HT1080 (cell line): ENCODE results near the gene CYTH3. TPM values are rescaled to one million over a fixed set of nuclear protein-coding genes. Genes with fewer than 3 reads are reported as not detected.

Experiments
- DNase-seq: peaks from one replicate; pipeline ENCODE4 v3.0.0-alpha.2; 2015; ENCODE audit warnings: low read depth
- total RNA-seq: library from RNA; depleted of rRNA; stranded (reverse); fragments of >200 nt; shearing (Covaris generic); gene quantifications from 2 replicates; pipeline ENCODE4 v1.2.3, GENCODE V29; 2014

The CYTH3 gene
- total RNA-seq, 1 experiment from 2014 or later = 20.4 TPM

GRCh38 chr7:6167587-6168476 lies 104.6 kb downstream of the CYTH3 start:
- no peak for DNase-seq

DNA sequence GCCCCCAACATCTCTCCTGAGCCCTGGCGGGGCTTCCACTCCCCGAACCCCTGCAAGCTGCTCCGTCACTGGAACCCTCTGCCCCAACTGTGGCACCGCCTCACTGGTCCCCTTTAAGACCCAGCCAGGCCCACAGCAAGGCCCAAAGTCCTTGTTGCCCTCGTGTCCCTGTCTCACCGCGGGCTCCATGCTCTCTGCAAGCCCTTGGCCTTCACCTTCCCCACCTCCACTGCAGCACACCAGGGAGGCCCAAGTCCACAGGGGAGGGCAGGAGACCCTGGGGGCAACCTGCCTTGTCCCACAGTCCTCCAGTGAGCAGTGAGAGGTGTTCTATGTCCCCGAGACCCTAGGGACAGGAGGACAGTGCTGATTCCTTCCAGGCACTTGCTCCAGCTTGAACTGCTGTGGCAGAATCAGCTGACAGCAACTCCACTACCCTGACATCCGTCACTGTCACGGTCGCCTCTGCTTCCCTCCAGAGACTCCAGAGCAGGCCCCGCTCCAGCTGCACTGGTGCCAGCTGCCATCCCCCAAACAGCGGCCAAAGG lies 105.3 kb downstream of the CYTH3 start:
- DNase-seq = no peak

DNA sequence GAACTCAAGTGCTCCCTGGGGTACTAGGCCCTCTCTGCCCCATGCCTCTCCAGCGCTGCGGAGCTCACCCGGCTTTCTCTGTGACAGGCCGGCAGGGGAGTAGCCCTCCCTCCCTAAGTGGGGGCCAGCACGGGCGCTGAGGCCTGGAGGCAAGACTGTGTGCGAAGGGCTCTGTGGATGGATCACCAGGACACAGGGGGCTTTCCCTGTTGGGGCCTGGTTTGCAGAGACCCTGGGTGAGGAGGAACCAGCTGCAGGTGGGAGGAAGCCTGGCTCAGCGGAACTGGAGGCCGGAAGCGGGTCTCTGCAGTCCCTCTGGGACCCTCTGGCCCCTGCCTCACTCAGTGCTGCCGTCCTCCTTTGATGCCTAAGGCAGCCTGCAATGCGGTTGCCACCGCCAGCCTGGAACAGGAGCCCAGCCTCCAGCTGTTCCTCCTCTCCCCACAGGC lies 106.0 kb downstream of the CYTH3 start:
- no peak for DNase-seq

GRCh38 chr7:6165521-6166320 lies 106.7 kb downstream of the CYTH3 start:
- DNase-seq = no peak

DNA sequence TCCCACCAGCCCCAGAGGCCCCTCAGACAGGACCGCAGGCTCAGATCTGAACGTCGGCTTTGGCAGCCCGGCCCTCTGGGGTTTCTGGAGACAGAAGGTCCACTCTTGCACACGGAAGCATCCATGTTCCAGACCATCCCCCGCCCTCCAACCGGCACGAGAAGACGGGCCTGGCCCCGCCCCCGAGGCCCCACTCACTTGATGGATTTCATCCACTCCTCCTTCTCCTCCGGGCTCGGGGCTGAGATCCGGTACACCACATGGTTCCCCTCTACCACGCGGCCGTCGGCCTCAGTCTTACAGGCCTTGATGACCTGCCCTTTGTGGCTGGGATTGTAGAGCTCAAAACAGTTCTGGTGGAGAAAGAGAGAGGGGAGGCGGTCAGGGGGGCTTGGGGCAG lies 107.3 kb downstream of the CYTH3 start:
- DNase-seq = no peak

DNA sequence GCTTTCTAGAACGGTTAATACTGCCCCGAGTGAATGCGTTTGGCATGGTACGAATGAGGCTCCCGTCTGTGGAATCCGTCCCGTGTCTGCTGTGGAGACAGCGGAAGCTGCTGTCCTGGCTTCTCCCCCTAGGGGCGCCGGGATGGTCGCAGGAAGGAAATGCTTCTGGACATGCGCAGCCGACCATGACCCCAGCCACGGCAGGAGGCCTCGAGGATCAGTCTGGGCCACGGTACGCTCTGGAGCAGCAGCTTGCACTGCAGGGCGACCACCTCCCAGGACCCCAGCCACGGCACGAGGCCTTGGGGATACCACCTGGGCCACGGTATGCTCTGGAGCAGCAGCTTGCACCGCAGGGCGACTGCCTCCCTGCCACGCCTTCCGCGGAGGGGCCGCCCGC lies 107.9 kb downstream of the CYTH3 start:
- no peak for DNase-seq

DNA sequence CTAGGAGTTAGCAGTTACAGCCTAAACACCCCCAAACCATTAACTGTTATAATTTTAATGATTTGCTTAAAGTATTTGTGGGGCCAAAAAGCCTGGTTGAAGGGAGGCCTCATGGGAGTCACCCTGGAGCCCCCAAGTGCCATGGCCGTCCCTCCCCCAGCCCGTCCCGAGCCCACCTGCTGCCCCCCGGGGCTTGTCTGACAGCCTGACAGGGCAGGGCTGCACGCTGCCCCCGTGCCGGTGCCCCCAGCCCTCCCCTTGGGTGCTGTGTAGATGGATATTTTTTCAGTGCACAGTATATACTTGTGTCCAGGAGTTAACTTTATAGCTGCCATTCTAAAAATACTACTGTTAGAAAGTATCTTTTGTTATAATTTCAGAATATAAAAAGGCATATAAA lies 108.4 kb downstream of the CYTH3 start:
- no peak for DNase-seq

DNA sequence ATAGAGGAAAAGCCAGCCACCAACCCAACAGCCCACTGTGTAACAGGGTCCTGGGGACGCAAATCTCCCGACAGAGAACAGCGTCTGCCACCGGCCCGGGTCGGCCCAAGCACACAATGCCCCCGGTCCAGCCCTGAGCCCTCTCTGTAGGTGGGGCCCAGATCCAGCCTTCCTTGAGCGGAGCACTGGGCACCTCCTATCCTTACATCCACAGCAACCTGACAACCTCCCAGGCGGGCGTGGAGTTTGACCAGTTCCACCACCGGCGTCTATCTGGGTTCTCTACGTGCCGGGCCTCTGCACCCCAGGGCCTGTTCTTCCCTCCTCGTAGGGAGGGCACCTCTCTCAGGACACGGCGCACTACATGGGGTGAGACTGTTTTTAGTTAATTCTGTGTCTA lies 109.0 kb downstream of the CYTH3 start:
- DNase-seq = no peak

DNA sequence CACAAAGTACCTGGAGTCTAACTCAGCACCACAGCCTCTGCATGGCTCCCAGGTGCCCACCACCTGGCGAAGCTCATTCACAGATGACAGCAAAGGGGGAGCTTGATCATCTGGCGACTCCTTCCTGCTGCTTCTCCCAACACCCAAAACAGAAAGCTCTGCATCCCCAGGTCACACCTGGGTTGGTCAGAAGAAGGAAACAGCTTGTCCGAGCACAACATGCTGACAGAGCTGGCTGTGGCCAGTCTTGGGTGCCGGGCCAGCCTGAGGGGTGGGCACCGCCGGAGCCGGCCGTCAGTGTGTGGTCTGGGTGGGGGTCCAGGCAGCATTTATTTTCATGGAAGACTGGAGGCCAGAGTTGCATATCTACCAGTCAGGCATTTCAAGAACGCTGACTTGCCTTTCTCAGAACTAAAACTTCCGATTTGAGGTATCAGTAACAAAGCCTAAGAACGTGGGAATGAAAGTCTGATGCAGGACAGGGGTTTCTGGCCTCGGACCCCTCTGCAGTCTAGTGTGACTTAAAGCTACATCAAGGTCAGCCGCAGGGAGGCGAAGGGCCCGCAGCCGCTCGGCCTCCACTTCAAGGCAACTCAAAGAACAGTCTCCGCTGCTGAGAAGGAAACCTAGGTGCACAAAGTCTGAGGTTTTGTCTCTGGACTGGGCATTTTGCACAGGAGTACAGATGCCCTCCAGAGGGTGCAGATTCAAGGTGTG lies 109.6 kb downstream of the CYTH3 start:
- DNase-seq = no peak

DNA sequence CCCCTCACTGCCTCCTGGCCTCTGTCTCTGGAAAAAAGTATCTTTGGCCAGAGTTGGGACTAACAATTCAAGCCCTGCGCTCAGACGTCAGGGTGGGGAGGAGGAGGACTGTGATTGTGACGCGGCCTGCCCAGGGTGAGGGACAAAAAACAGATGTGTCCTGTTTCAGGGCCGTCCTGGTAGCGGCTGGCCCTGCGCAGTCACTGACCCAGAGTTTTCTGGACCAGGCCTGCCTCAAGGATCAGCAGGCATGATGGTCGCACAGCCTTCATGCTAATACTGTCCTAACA lies 110.1 kb downstream of the CYTH3 start:
- no peak for DNase-seq

- DNase-seq = no peak
These were observed 110.7 kb downstream of the CYTH3 start for GRCh38 chr7:6161463-6162330.

GRCh38 chr7:6160191-6160623 lies 112.2 kb downstream of the CYTH3 start:
- DNase-seq = peak; percentile 49

DNA sequence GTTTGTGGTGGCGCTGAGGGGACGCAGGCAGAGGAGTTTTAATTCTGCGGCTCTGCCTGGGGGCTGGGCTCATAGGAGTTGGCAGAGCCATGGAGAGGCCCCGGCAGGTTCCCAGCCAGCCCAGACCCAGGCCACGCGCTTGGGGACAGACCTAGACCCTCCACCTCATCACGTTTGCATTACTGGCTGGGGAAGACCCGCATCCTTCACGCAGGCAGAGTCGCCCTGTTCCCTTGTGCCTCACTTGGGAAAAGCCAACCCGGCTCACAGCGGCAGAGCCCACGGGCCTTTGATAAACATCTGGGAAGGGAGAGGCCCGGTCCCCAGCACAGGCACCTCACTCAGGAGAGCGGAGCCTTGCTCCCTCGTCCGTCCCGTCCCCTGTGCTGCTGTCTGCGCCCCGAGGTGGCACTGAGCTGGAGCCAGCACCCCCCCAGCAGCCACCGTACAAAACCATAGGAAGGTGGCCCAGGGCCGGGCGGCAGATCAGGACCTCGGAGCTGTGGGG lies 112.8 kb downstream of the CYTH3 start:
- no peak for DNase-seq

DNA sequence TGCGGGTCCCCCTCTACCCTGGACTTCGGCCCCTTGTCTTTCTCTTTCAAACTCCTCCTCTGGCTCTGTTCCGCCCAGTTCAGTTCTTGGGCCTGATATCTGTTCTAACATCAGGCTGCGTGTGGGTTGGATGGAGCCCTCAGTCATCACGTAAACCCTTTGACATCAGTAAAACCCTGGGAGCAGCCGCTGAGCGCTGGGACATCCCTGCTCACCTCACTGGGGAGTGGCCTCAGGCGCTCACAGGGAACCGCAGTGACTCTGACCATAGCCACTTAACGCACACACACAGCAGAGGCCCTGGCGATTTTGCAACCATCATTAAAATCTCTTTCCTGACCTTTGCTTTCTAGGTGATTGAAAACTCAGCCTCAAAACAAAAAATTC lies 113.3 kb downstream of the CYTH3 start:
- no peak for DNase-seq

- no peak for DNase-seq
These were observed 113.9 kb downstream of the CYTH3 start for GRCh38 chr7:6158424-6159096.

DNA sequence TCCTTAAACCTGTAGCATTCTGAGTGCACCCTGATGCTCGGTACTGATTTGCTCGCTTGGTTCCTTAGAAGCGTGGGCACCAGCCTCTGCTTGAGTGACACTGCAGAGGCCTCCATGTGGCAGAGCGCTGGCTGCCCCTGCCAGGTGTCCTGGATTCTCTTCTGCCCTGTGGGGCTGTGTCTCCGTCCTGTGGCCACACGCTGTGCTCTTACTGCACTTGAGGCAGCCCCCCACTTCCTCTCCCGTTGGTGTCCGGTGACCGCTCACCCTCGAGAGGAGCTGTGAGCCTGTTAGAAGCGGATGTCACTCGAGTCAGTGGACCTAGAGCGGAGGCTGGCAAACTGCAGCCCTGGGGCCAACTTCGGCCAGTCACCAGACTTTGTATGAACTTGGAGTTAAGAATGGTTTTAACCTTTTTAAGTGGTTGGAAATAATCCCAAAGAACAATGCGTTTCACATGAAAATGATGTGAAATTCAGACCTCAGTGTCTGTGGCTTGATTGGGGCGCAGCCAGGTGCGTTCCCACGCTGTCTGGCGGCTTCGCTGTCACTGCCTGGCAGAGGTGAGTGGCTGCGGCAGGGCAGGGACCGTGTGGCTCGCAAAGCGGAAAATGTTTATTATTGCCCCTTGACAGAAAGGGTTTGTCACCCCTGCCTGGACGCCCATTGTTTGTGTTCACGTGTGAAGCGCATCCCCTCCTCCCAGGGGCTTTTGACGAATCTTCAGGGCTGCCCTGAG lies 114.6 kb downstream of the CYTH3 start:
- no peak for DNase-seq

DNA sequence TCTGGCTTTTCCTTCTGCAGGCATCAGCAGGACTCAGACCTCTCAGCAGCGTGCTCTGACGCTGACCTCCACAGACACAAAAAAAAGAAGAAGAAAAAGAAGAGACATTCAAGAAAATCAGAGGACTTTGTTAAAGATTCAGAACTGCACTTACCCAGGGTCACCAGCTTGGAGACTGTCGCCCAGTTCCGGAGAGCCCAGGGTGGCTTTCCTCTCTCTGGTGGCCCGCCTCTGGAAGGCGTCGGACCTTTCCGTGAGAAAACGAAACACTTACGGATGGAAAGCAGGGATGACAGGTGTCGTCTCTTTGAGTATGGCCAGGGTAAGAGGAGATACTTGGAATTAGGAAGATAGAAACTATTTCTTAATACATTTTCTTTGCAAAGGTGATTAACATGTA lies 115.7 kb downstream of the CYTH3 start:
- no peak for DNase-seq

DNA sequence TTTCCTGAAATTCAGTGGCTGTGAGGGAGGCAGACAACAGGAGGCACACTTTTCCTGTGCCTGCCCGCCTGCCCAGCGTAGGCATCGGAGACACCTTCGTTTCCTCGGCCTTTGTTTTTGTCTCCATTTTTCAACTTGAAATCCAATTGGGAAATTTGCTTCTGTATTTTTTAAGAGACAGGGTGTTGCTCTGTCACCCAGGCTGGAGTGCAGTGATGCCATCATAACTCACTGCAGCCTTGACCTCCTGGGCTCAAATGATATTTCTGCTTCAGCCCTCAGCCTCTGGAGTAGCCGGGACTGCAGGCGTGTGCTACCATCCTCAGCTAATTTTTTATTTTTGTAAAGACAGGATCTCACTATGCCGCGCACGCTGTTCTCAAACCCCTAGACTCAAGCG lies 116.8 kb downstream of the CYTH3 start:
- no peak for DNase-seq
